Stimulated activated CD4-positive, alpha-beta T cell treated with anti-CD3 and anti-CD28 coated beads, Interleukin-1b, Interleukin-23, amount 100 ng/mL, for 4 hours (primary cell): ENCODE measurements around the gene AP2A2.

Source experiments
- DNase-seq, 2 donors: peaks; one replicate each; pipeline ENCODE4 v3.0.0-alpha.2; 2020; ENCODE audit warnings: low read depth in 2 of 2

The AP2A2 gene

DNA sequence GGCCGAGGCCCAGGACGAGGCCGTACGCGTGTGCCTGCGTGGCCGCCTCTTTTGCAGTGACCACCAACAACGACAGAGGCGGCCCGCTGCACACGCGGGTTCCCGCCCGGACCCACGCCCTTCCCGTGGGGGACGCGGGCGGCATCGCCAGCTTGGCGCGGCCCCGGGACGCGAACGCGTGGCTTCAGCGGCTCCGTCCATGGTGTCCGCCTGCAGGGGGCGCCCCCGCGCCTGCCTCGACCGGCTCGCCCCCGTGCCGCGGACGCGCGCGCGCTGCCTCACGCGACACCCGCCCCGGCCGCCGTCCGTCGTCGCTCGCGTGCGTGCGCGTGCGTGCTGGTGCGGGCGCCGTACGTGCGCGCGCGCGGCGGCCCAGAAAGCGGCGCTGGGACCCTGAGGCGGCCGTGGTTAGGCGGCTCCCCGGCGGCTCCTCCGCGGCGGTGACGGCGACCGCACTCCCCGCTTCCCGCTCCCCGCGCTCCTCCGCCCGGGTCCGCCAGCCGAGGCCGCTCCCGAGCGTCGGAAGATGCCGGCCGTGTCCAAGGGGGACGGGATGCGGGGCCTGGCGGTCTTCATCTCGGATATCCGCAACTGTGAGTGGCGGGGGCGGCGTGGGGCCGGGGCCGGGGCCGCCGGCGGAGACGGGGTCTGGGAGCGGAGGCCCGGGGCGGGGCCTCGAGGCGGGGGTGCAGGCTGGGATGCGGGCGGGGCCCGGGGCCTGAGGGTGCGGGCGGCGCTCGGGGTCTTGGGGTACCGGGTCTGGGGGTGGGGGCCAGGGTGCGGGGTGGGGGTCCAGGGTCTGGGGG lies at the start of gene AP2A2:
AP2A2 (plus strand) TSS at position 375 of the 806 bp plus-strand sequence; CDS start at position 527, 152 bp downstream.
- peak; percentile 90 to 96 for DNase-seq

GRCh38 chr11:876545-876944 lies 49.1 kb upstream of the AP2A2 start:
- DNase-seq, result no peak

DNA sequence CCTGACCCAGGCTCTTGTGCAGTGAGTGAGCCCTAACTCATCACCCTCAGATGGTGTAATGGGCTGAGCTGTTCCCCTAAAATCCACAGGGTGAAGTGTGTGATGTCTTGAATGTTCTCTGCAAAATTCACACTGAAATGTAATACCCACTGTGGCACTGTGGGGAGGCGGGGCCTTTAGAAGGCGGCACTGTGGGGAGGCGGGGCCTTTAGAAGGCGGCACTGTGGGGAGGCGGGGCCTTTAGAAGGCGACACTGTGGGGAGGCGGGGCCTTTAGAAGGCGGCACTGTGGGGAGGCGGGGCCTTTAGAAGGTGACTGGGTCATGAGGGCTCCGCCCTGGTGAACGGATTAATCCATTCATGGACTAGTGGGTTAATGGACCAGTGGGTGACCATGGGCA lies 48.1 kb upstream of the AP2A2 start:
- DNase-seq, result no peak

GRCh38 chr11:880447-880846 lies 45.2 kb upstream of the AP2A2 start:
- DNase-seq, result no peak

GRCh38 chr11:882596-882995 lies 43.1 kb upstream of the AP2A2 start:
- DNase-seq, result no peak

DNA sequence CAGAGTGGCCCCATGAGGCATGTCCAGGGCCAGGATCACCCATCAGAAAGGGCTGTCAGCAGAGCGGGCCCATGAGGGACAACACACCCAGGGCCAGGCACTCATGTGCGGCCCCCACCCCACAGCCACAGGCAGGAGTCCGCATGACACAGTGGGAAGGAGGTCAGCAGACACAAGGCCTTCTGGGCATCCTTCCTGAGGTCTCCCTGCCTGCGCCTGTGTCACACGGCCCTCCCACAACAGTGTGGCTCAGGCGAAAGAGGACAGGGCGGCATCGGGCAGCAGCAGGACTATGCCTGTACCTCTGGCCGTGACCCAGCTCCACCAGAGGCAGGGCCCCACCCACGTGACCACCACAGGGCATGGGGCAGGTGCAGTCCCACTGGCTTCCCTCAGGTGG lies 42.1 kb upstream of the AP2A2 start:
- DNase-seq, result no peak

- no peak for DNase-seq
These were observed 41.0 kb upstream of the AP2A2 start for GRCh38 chr11:884578-885070.

- no peak for DNase-seq
These were observed 39.1 kb upstream of the AP2A2 start for GRCh38 chr11:886568-886967.

GRCh38 chr11:887589-887988 lies 38.1 kb upstream of the AP2A2 start:
- DNase-seq, result no peak

- DNase-seq, result no peak
These were observed 37.1 kb upstream of the AP2A2 start for GRCh38 chr11:888310-889212.

- no peak for DNase-seq
These were observed 36.4 kb upstream of the AP2A2 start for GRCh38 chr11:889257-889656.

- no peak for DNase-seq
These were observed 35.8 kb upstream of the AP2A2 start for GRCh38 chr11:889687-890475.

- no peak for DNase-seq
These were observed 34.7 kb upstream of the AP2A2 start for GRCh38 chr11:890794-891540.

DNA sequence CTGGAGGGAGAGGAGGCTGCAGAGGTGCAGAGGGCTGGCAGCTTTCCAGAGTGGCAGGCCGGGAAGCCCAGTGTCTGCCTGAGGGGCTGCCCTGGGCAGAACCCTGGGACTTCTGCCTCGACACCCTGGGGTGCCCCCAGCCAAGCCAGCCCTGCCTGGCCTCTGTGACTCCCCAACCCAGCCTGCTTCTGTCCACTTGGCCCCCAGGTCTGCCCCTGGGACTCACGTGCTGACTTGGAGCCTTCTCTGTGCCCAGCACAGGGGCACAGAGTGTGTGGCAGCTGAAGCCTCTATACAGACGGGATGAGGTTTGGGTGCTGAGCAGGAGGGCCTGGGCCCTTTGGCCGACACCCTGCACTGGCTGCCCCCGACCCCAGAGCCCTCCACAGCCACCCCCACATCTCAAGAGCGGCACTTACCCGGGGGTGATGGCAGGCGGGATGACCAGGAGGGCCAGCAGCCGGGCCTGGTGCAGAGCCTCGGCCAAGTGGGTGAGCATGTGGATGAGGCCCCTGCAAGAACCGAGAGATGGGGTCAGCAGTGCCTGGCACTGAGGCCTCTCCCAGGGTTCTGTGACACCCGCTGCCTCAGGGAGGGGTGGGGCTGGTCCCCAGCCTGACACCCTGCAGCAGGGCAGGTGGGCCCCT lies 32.5 kb upstream of the AP2A2 start:
- no peak for DNase-seq

GRCh38 chr11:894575-895201 lies 31.0 kb upstream of the AP2A2 start:
- DNase-seq, result no peak

GRCh38 chr11:895331-896110 lies 30.1 kb upstream of the AP2A2 start:
- no peak for DNase-seq

DNA sequence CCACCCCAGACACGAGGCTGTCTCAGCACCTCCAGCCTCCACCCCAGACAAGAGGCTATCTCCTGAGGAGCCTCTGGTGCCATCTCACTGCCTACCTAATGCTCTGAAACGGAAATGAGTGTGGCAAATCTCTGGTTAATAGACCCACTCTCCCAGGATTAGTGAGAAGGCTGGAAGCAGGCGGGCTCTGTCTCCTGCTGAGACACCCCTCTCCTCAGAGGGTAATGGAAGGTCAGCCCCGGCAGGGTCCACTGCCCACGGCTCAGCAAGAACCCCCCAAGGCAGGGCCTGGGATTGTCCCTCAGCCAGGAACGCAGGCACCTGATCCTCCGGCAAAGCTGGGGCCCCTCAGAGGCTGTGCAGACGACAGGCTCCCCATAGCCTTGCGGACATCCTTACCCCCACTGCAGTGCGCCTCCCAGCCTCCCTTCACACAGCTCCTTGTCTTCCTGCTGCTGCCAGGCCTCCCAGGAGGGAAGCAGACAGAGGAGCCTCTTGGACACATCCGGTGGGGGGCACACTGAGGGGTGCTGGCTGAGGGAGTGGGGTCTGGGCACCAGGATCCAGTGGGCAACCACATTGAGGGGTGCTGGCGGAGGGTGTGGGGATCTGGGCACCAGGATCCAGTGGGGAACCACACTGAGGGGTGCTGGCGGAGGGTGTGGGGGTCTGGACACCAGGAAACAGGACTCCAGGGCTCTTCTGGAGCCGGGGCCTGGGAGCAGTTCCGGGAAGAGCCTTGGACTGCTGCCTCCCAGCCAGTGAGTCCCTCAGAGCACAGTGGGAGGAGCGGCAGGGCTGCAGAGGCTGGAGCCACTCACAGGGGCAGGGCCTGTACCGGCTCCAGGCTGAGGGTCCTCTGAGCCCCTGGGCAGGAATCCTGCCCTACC lies 28.2 kb upstream of the AP2A2 start:
- DNase-seq, result no peak

DNA sequence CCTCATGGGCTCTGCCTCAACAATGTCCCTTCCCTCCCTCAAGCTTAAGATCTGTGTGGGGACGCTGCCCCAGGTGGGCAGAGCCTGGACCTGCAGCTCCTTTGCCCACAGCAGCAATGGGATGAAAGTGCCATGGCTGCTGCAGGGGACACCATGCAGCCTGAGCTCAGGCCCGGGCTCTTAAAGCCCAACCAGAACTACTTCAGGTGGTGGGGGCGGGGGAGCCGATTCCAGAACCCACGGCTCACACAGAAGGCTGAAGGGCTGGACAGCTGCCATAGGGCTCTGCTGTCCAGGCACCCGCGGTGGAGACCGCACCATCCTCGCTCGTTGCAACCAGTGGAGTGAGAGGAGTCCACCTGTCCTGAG lies 27.5 kb upstream of the AP2A2 start:
- no peak for DNase-seq
